Immature natural killer cell (primary cell): ENCODE measurements around the gene TPST1. TPM values are rescaled to one million over a fixed set of nuclear protein-coding genes. Genes with fewer than 3 reads are reported as not detected.

Experiments
- DNase-seq, 3 donors: peaks; one replicate each; pipeline ENCODE4 v3.0.0; 2022; ENCODE audit warnings: mixed read lengths in 1 of 3
- H3K27ac Mint-ChIP-seq, 6 donors: one replicate each; pipeline ENCODE4 v1.8.0; 2020; ENCODE audit warnings: mixed read lengths in 6 of 6, mild to moderate bottlenecking in 5 of 6, inconsistent platforms in 4 of 6, moderate library complexity in 3 of 6
- H3K27me3 Mint-ChIP-seq, 3 donors: one replicate each; pipeline ENCODE4 v1.8.0; 2020 to 2021; ENCODE audit warnings: low read depth in 3 of 3, mild to moderate bottlenecking in 3 of 3, mixed read lengths in 3 of 3, moderate library complexity in 3 of 3, inconsistent platforms in 1 of 3
- H3K36me3 Mint-ChIP-seq, 3 donors: one replicate each; pipeline ENCODE4 v1.8.0; 2020; ENCODE audit warnings: mixed read lengths in 3 of 3, inconsistent platforms in 2 of 3, mild to moderate bottlenecking in 2 of 3
- H3K4me1 Mint-ChIP-seq, 2 donors: one replicate each; pipeline ENCODE4 v1.8.0; 2020; ENCODE audit warnings: inconsistent platforms in 2 of 2, mild to moderate bottlenecking in 2 of 2, mixed read lengths in 2 of 2, moderate library complexity in 1 of 2
- H3K4me3 Mint-ChIP-seq, 5 donors: one replicate each; pipeline ENCODE4 v1.8.0; 2020; ENCODE audit warnings: mild to moderate bottlenecking in 5 of 5, mixed read lengths in 5 of 5, inconsistent platforms in 3 of 5, moderate library complexity in 3 of 5
- H3K9me3 Mint-ChIP-seq, 6 donors: one replicate each; pipeline ENCODE4 v1.8.0; 2020; ENCODE audit warnings: mild to moderate bottlenecking in 6 of 6, mixed read lengths in 6 of 6, inconsistent platforms in 4 of 6, moderate library complexity in 3 of 6
- polyA plus RNA-seq, 3 donors: library from polyadenylated mRNA; unstranded; fragments of 300-500 nt; fragmentation: Illumina TruSeq; gene quantifications; one replicate each; pipeline ENCODE4 v1.2.3, GENCODE V29; 2021

The TPST1 gene
- polyA plus RNA-seq, 3 donors from 2014 or later, result 2.4 to 3.9 (median 3.2) TPM

- H3K9me3 Mint-ChIP-seq, result no peaks in the 10 kb centered on the region
- H3K36me3 Mint-ChIP-seq, result no peaks in the 10 kb centered on the region
- no peaks in the 10 kb centered on the region for H3K4me1 Mint-ChIP-seq
- H3K4me3 Mint-ChIP-seq, result no peak overlapping the region
- DNase-seq, result no peak
- H3K27ac Mint-ChIP-seq, result no peak overlapping the region
- no peaks in the 10 kb centered on the region for H3K27me3 Mint-ChIP-seq
Measured at GRCh38 chr7:66178258-66178657, 26.9 kb upstream of the TPST1 start.

GRCh38 chr7:66181329-66181728 is 23.8 kb upstream of the TPST1 start:
- Mint-ChIP-seq H3K27me3 (no peaks in the 10 kb centered on the region), H3K36me3 (peaks cover 0 to 4% (median 3%) of the 10 kb centered on the region in 3 donors), H3K4me1 (no peaks in the 10 kb centered on the region), H3K4me3 (no peak overlapping the region), H3K9me3 (no peaks in the 10 kb centered on the region), H3K27ac (no peak overlapping the region)
- no peak for DNase-seq

- H3K36me3 Mint-ChIP-seq, result peaks cover 0 to 4% (median 3%) of the 10 kb centered on the region in 3 donors
- no peaks in the 10 kb centered on the region for H3K4me1 Mint-ChIP-seq
- no peak overlapping the region for H3K27ac Mint-ChIP-seq
- no peak overlapping the region for H3K4me3 Mint-ChIP-seq
- H3K27me3 Mint-ChIP-seq, result peaks cover 0 to 3% (median 0%) of the 10 kb centered on the region in 3 donors
- DNase-seq, result no peak
- H3K9me3 Mint-ChIP-seq, result no peaks in the 10 kb centered on the region
Measured at GRCh38 chr7:66181845-66182244, 23.3 kb upstream of the TPST1 start.

- Mint-ChIP-seq H3K4me3 (no peak overlapping the region), H3K9me3 (no peaks in the 10 kb centered on the region), H3K27me3 (peaks cover 0 to 3% (median under 1%) of the 10 kb centered on the region in 3 donors), H3K4me1 (no peaks in the 10 kb centered on the region), H3K27ac (no peak overlapping the region), H3K36me3 (peaks cover 0 to 4% (median 3%) of the 10 kb centered on the region in 3 donors)
- no peak for DNase-seq
Measured at GRCh38 chr7:66182920-66183319, 22.2 kb upstream of the TPST1 start.

GRCh38 chr7:66183700-66184099 is 21.4 kb upstream of the TPST1 start:
- Mint-ChIP-seq H3K27ac (peak overlapping the region in 1 of 6 donors; percentile 49), H3K4me3 (no peak overlapping the region), H3K27me3 (peaks cover 0 to 4% (median 3%) of the 10 kb centered on the region in 3 donors), H3K4me1 (no peaks in the 10 kb centered on the region), H3K9me3 (no peaks in the 10 kb centered on the region), H3K36me3 (peaks cover 0 to 7% (median 3%) of the 10 kb centered on the region in 3 donors)
- no peak for DNase-seq

GRCh38 chr7:66185680-66186187 is 19.4 kb upstream of the TPST1 start:
- Mint-ChIP-seq H3K9me3 (no peaks in the 10 kb centered on the region), H3K4me1 (no peaks in the 10 kb centered on the region), H3K4me3 (no peak overlapping the region), H3K27ac (no peak overlapping the region), H3K27me3 (peaks cover 0 to 4% (median 4%) of the 10 kb centered on the region in 3 donors), H3K36me3 (peaks cover 0 to 8% (median 3%) of the 10 kb centered on the region in 3 donors)
- DNase-seq, result no peak

GRCh38 chr7:66186991-66187390 is 18.1 kb upstream of the TPST1 start:
- no peaks in the 10 kb centered on the region for H3K4me1 Mint-ChIP-seq
- peaks cover 0 to 4% (median 4%) of the 10 kb centered on the region in 3 donors for H3K27me3 Mint-ChIP-seq
- no peaks in the 10 kb centered on the region for H3K9me3 Mint-ChIP-seq
- H3K27ac Mint-ChIP-seq, result no peak overlapping the region
- H3K4me3 Mint-ChIP-seq, result no peak overlapping the region
- peaks cover 0 to 8% (median 3%) of the 10 kb centered on the region in 3 donors for H3K36me3 Mint-ChIP-seq
- DNase-seq, result no peak

- H3K9me3 Mint-ChIP-seq, result no peaks in the 10 kb centered on the region
- H3K4me1 Mint-ChIP-seq, result no peaks in the 10 kb centered on the region
- peaks cover 0 to 8% (median 3%) of the 10 kb centered on the region in 3 donors for H3K36me3 Mint-ChIP-seq
- H3K27me3 Mint-ChIP-seq, result peaks cover 0 to 4% (median 4%) of the 10 kb centered on the region in 3 donors
- no peak for DNase-seq
- no peak overlapping the region for H3K27ac Mint-ChIP-seq
- no peak overlapping the region for H3K4me3 Mint-ChIP-seq
Measured at GRCh38 chr7:66187905-66188304, 17.2 kb upstream of the TPST1 start.

GRCh38 chr7:66188645-66189044 is 16.5 kb upstream of the TPST1 start:
- H3K36me3 Mint-ChIP-seq, result peaks cover 0 to 7% (median 3%) of the 10 kb centered on the region in 3 donors
- no peak for DNase-seq
- H3K27ac Mint-ChIP-seq, result no peak overlapping the region
- no peaks in the 10 kb centered on the region for H3K4me1 Mint-ChIP-seq
- peaks cover 0 to 4% (median 4%) of the 10 kb centered on the region in 3 donors for H3K27me3 Mint-ChIP-seq
- H3K4me3 Mint-ChIP-seq, result no peak overlapping the region
- no peaks in the 10 kb centered on the region for H3K9me3 Mint-ChIP-seq

GRCh38 chr7:66189695-66190503 is 15.2 kb upstream of the TPST1 start:
- Mint-ChIP-seq H3K27ac (no peak overlapping the region), H3K4me3 (no peak overlapping the region), H3K9me3 (no peaks in the 10 kb centered on the region), H3K4me1 (no peaks in the 10 kb centered on the region), H3K36me3 (peaks cover 0 to 4% (median 3%) of the 10 kb centered on the region in 3 donors), H3K27me3 (peaks cover 0 to 4% (median 4%) of the 10 kb centered on the region in 3 donors)
- DNase-seq, result no peak

- H3K27me3 Mint-ChIP-seq, result peaks cover 0 to 4% (median 4%) of the 10 kb centered on the region in 3 donors
- no peaks in the 10 kb centered on the region for H3K4me1 Mint-ChIP-seq
- H3K4me3 Mint-ChIP-seq, result no peak overlapping the region
- H3K9me3 Mint-ChIP-seq, result no peaks in the 10 kb centered on the region
- no peak overlapping the region for H3K27ac Mint-ChIP-seq
- no peak for DNase-seq
- H3K36me3 Mint-ChIP-seq, result peaks cover 0 to 4% (median 3%) of the 10 kb centered on the region in 3 donors
Measured at GRCh38 chr7:66190504-66190857, 14.7 kb upstream of the TPST1 start.

GRCh38 chr7:66193146-66193725 is 11.9 kb upstream of the TPST1 start:
- Mint-ChIP-seq H3K36me3 (peaks cover 0 to 4% (median 0%) of the 10 kb centered on the region in 3 donors), H3K27ac (no peak overlapping the region), H3K9me3 (no peaks in the 10 kb centered on the region), H3K4me3 (no peak overlapping the region), H3K27me3 (peaks cover 2 to 5% (median 2%) of the 10 kb centered on the region in 3 donors), H3K4me1 (no peaks in the 10 kb centered on the region)
- DNase-seq, result no peak

GRCh38 chr7:66198469-66198868 is 6.7 kb upstream of the TPST1 start:
- Mint-ChIP-seq H3K27me3 (peaks cover 4 to 6% (median 5%) of the 10 kb centered on the region in 3 donors), H3K4me1 (peaks cover 2 to 8% of the 10 kb centered on the region in 2 donors), H3K36me3 (no peaks in the 10 kb centered on the region), H3K27ac (no peak overlapping the region), H3K9me3 (no peaks in the 10 kb centered on the region), H3K4me3 (no peak overlapping the region)
- DNase-seq, result no peak

GRCh38 chr7:66198956-66199355 is 6.2 kb upstream of the TPST1 start:
- Mint-ChIP-seq H3K9me3 (no peaks in the 10 kb centered on the region), H3K27me3 (peaks cover 4 to 9% (median 9%) of the 10 kb centered on the region in 3 donors), H3K4me3 (no peak overlapping the region), H3K27ac (no peak overlapping the region), H3K4me1 (peaks cover 2 to 8% of the 10 kb centered on the region in 2 donors), H3K36me3 (no peaks in the 10 kb centered on the region)
- DNase-seq, result no peak
